ENCODE data around the gene METTL1.

DNA sequence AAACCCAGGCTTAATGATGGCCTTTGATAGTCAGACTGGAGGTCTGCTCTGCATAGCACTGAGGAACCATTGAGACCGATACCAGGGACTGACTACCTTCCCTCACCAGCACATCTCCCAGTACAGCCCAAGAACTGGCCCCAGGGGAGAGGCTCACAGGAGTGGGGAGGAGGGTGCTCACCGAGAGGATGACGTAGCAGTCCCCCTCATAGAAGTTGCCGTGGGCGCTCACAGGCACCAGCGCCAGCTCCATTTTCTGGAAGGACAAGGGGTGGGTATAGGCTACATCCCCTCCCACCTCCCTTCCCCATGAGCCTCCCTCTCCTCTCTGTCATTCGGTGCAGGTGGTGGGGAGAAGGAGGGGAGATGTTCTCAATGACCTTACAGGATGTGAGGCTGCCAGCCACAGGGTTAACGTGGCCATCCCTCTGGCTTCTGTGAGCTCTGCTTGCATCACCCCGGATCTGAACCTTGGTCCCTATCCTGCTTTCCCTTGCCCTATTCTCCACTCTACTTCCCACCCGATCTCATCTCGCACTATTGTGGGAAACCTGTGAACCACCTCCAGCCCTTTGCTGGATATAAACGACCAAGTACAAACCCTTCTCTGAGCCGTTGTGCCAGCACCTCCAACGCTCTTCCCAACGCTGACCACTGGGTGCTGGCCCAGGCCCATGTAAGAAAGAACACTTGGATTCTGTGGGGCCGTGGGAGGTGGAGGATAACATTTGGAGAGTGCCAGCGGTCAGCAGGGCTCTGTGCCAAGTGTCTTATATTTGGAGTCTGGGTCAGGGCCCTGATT lies 42.3 kb upstream of the METTL1 start:
- TF ChIP-seq, protein P1, sequence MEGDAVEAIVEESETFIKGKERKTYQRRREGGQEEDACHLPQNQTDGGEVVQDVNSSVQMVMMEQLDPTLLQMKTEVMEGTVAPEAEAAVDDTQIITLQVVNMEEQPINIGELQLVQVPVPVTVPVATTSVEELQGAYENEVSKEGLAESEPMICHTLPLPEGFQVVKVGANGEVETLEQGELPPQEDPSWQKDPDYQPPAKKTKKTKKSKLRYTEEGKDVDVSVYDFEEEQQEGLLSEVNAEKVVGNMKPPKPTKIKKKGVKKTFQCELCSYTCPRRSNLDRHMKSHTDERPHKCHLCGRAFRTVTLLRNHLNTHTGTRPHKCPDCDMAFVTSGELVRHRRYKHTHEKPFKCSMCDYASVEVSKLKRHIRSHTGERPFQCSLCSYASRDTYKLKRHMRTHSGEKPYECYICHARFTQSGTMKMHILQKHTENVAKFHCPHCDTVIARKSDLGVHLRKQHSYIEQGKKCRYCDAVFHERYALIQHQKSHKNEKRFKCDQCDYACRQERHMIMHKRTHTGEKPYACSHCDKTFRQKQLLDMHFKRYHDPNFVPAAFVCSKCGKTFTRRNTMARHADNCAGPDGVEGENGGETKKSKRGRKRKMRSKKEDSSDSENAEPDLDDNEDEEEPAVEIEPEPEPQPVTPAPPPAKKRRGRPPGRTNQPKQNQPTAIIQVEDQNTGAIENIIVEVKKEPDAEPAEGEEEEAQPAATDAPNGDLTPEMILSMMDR (IDR thresholded peaks at IDR 0.05): no peak
- no peak for TF ChIP-seq POLR2A (IDR thresholded peaks at IDR 0.05)

Data from ovary (tissue), 3 donors.